Activated CD4-positive, CD25-positive, alpha-beta regulatory T cell (primary cell): ENCODE measurements around the gene CDX4.
"Not testable (repeated sequence)": the region's sequence is repeated elsewhere in the genome, so short reads cannot be mapped to it uniquely, and the experiment has no call there.

ENCODE experiments used
- DNase-seq, 4 experiments: peaks; one replicate each; lab custom pipeline; 2025; lab: John Stamatoyannopoulos, UW

Gene CDX4, protein sequence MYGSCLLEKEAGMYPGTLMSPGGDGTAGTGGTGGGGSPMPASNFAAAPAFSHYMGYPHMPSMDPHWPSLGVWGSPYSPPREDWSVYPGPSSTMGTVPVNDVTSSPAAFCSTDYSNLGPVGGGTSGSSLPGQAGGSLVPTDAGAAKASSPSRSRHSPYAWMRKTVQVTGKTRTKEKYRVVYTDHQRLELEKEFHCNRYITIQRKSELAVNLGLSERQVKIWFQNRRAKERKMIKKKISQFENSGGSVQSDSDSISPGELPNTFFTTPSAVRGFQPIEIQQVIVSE

DNA sequence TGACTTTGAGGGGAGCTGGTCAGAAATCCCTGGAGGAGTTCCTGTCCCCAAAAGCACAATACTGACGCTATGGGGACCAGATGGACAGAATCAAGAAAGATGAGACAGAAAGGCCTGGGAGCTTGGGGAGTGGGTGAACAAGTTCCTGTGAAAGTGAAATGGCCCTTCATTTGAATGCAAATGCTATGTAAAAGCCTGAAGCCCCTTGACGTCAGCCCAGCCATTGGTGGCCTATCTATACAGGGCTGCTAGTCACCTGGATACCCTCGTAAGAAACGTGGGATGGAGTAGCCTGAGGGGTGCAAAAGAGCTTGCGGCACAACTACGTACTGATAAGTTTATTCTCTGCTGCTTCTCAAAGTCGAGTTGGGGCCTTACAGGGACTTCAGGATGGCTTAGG lies at the start of gene CDX4:
Gene CDX4, plus strand, starts transcription at position 223 of the 400 bp plus-strand sequence. CDS start 201 bp downstream, outside the sequence.
- DNase-seq = no peak

DNA sequence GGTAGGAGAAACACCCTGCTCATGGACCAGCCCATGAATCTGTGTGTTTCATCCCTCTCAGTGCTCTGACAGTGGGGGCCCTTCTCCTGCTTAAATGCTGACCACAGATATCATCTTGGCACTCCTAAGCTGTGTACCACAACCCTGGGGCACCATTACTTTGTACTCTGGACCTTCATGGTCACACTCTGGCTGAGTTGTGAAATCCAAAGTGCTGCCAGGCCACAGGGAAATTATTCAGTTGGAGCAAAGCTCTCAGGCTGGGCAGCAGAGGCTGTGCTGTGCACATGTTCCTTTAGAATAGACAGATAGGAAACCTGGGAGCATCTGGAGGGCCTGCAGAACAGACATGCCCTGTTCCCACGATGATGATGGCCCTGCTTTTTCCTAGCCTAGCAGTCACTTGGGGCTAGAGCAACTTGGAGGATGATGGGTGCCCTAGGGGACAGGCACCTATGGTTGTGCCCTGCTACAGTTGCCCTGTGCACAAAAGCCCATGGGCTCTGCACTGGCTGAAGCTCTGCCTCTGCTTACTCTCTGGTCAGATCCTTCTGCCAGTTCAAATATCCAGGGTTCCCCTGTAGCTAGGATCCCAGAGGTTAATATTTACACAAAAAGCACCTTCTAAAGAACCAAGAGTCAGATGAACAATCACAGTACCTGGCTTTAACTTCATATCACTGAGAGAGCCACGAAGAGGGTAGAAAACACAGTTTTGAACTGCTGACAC lies 48.5 kb upstream of the CDX4 start:
- DNase-seq = no peak

DNA sequence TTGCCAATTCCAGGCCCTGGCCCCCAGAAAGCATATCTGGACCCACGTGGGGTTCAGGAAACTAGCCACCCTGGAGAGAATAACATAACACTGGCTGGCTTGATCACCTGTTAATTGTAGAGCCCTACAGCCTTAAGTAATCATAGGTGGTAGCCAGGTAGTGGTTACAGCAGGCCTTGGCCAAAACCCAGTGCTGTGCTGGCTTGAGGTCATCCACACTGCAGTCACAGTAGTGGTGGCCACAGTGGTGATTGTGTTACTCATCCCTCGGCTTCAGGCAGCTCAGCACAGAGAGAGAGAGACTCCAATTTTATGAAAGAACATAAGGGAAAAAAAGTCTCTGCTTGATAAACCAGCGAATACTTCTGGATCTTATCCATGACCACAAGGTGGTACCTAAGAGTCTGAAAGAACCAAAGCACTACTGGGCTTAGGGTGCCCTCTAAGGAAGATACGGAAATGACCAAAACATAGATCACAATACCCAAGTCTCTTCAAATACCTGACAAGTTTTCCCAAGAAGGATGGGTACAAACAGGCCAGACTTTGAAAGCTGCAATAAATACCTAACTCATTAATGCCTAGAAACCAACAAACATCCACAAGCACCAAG lies 46.6 kb upstream of the CDX4 start:
- no peak for DNase-seq

DNA sequence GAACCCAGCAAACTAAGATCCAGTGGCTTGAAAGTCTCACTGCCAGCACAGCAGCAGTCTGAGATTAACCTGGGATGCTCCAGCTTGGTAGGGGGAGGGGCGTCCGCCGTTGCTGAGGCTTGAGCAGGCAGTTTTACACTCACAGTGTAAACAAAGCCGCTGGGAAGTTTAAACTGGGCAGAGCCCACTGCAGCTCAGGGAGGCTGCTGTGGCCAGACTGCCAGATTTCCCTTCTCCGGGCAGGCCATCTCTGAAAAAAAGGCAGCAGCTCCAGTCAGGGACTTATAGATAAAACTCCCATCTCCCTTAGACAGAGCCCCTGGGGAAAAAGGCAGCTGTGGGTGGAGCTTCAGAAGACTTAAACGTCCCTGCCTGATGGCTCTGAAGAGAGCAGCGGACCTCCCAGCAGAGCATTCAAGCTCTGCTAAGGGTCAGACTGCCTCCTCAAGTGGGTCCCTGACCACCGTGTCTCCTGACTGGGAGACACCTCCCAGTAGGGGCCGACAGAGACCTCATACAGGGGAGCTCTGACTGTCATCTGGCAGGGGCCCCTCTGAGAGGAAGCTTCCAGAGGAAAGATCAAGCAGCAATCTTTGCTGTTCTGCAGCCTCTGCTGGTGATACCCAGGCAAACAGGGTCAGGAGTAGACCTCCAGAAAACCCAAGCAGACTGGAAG lies 45.1 kb upstream of the CDX4 start:
- DNase-seq = no peak

DNA sequence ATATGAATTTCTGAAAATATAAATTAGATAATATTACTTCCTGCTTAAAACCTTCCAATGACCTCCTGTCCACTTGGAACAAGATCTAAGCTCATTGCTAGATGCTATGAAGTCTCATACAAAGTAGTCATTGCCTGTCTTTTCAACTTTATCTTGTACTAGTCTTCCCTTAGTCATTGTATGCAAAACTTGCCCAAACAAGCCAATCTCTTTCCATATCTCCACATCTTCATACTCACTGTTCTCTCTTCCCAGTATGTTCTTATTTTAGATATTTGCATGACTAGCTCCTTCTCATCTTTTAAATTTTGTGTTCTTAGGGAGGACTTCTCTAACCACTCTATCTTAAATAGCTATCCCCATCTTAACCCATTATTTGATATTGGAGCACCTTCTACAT lies 33.9 kb upstream of the CDX4 start:
- DNase-seq = no peak

DNA sequence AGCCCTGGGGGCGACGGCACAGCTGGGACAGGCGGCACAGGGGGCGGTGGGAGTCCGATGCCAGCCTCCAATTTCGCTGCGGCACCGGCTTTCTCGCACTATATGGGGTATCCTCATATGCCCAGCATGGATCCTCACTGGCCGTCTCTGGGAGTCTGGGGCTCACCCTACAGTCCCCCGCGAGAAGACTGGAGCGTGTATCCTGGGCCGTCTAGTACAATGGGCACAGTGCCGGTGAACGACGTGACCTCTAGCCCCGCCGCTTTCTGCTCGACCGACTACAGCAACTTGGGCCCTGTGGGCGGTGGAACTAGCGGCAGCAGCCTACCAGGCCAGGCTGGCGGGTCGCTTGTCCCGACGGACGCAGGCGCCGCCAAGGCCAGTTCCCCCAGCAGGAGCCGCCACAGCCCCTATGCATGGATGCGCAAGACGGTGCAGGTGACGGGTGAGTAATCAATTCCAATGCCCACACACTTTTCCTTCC lies 500 bp downstream of the CDX4 start:
- DNase-seq = no peak

DNA sequence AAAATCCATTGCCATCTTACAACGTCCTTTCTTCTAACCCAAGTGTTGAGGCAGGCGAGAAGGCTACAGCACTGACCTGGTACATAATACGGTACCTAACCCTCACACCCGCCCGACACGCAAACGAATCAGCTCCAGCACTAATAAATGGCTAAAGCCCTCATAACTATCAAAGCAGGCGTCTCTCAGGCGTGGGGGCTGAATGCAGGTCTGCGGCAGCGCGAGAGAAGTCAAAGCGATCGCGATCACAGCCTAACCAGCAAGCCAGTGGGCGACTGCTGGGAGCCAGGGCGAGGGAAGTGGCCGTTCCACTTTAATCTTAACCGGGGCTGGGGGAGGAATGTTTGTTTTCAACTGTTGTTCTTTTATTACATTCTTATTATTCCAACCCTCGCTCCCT lies 1.5 kb downstream of the CDX4 start:
- DNase-seq = no peak

DNA sequence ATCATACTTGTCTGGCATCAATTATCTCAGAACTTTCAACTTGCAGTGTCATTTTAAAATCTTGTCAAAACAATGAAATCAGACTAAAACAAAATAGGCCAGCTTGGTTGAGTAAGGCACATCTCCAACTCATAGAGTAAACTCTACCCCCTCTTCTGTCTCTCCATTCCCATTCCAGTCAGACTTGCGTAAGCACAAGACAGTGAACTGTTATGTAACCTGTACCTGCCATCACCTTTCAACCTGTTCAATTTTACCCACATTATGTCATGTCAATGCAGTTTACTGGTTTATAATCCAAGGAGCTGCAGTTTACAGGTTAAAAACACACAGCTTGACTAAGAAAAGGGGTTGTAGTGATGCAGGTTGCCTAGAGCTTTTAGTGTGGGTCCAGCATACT lies 8.3 kb downstream of the CDX4 start:
- no peak for DNase-seq

DNA sequence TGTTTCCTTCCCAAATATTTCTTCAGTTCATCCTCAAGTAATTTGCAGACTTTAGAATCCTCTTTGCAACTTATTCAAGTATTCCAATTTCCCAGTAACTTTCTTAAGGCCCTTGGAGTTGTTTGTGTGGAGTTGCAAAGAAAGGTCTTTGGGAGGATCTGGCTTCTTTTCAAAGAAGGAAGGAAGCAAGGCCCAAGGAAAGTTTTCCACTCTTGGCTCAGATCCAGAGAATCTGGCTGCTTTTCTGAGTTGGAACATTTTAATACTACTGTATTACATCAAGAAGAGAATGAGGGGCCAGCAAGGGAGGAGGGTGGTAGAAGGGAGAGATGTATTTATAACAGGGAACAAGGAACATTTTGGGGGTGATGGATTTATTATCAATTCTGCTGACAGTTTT lies 10.5 kb downstream of the CDX4 start:
- DNase-seq = no peak

DNA sequence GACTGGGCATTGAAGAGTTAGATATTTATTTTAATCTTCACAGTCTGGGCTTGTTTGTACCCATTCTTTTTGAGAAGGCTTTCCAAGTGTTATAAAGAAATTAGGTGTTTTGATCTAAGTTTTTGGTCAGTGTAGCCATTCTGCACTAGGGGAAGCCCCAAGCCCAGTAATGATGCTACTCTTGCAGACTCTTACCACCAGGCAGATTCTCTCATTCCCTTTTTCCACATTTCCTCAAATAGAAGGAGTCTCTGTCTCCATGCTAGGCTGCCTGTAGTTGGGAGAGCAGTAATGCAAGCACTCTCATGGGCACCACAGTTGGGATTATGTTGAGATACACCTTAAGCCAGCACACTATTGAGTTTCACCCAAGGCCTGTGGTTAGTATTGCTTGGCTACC lies 21.5 kb downstream of the CDX4 start:
- no peak for DNase-seq

DNA sequence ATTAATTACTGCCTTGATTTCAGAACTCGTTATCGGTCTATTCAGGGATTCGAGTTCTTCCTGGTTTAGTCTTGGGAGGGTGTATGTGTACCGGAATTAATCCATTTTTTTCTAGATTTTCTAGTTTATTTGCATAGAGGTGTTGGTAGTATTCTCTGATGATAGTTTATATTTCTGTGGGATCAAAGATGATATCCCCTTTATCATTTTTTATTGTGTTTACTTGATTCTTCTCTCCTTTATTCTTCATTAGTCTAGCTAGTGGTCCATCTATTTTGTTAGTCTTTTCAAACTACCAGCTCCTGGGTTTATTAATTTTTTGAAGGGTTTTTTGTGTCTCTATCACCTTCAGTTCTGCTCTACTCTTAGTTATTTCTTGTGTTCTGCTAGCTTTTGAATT lies 32.1 kb downstream of the CDX4 start:
- DNase-seq = no peak

DNA sequence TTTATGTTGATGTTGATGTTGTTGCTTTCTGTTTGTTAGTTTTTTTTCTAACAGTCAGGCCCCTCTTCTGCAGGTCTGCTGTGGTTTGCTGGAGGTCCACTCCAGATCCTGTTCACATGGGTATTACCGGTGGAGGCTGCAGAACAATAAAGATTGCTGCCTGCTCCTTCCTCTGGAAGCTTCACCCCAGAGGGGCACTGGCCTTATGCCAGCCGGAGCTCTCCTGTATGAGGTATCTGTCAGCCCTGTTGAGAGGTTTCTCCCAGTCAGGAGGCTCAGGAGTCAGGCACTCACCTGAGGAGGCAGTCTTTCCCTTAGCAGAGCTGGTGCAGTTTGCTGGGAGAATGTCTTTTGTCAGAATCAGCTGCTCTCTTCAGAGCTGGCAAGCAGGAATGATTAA lies 34.7 kb downstream of the CDX4 start:
- no peak for DNase-seq

DNA sequence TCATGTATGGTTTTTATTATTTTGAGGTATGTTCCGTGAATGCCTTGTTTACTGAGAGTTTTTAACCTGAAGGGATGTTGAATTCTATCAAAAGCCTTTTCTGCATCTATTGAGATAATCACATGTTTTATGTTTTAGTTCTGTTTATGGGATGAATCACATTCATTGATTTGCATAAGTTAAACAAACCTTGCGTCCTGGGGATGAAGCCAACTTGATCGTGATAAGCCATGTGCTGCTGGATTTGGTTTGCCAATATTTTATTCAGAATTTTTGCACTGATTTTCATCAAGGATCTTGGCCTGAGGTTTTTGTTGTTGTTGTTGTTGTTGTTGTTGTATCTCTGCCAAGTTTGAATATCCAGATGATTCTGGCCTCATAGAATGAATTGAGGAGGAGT lies 43.8 kb downstream of the CDX4 start:
- no peak for DNase-seq

DNA sequence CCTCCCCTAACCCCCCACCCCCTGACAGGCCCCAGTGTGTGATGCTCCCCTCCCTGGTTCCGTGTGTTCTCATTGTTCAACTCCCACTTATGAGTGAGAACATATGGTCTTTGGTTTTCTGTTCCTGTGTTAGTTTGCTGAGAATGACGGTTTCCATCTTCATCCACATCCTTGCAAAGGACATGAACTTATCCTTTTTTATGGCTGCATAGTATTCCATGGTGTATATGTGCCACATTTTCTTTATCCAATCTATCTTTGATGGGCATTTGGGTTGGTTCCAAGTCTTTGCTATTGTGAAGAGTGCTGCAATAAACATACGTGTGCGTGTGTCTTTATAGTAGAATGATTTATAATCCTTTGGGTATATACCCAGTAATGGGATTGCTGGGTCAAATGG lies 45.3 kb downstream of the CDX4 start:
- not testable (repeated sequence) for DNase-seq
